Kidney (tissue), 14 donors: ENCODE measurements around the gene CAPZB. TPM values are rescaled to one million over a fixed set of nuclear protein-coding genes. Genes with fewer than 3 reads are reported as not detected.

ENCODE experiments used
- DNase-seq, 5 donors: peaks; one replicate each; pipeline ENCODE4 v3.0.0-alpha.2; 2013 to 2020
- FAIRE-seq: peaks from 2 replicates; lab custom pipeline; 2012; peaks lifted over from hg19 to GRCh38; lab: Jason Lieb, UNC
- H3K27ac ChIP-seq, 2 donors: one replicate each; pipeline ENCODE4 v1.7.0; 2013; ENCODE audit warnings: low read depth in 2 of 2, low read length in 2 of 2, inconsistent platforms in 1 of 2
- H3K27me3 ChIP-seq: one replicate; pipeline ENCODE4 v1.7.1; 2013; ENCODE audit warnings: low read length, inconsistent platforms; ENCODE audit not compliant: control insufficient read depth, insufficient read depth
- H3K36me3 ChIP-seq, 3 donors: one replicate each; pipeline versions ENCODE4 v1.7.0 to v1.7.1; 2013; ENCODE audit warnings: low read length in 3 of 3, control low read depth in 1 of 3, inconsistent platforms in 1 of 3; ENCODE audit not compliant: insufficient read depth in 3 of 3, control insufficient read depth in 2 of 3
- H3K4me1 ChIP-seq, 3 donors: one replicate each; pipeline versions ENCODE4 v1.7.0 to v1.7.1; 2013; ENCODE audit warnings: low read length in 3 of 3, inconsistent platforms in 1 of 3, low read depth in 1 of 3; ENCODE audit not compliant: control insufficient read depth in 2 of 3, insufficient read depth in 2 of 3
- H3K4me3 ChIP-seq, 3 donors: one replicate each; pipeline versions ENCODE4 v1.7.0 to v1.8.1; 2013; ENCODE audit warnings: low read length in 3 of 3, control low read depth in 1 of 3, inconsistent platforms in 1 of 3
- H3K9ac ChIP-seq, 3 donors: one replicate each; pipeline versions ENCODE4 v1.7.0 to v1.7.1; 2013; ENCODE audit warnings: low read length in 3 of 3, control low read depth in 1 of 3, inconsistent platforms in 1 of 3
- H3K9me3 ChIP-seq, 3 donors: one replicate each; pipeline versions ENCODE4 v1.7.0 to v1.7.1; 2013; ENCODE audit warnings: low read length in 3 of 3, control low read depth in 1 of 3, inconsistent platforms in 1 of 3; ENCODE audit not compliant: control insufficient read depth in 2 of 3, insufficient read depth in 1 of 3
- intact Hi-C: fragments of 100-400 bp; cut with DNase I; formaldehyde crosslinking; loops from one replicate; pipeline ENCODE4 v1.11.1; 2022
- polyA plus RNA-seq: library from polyadenylated mRNA; stranded (reverse); fragments of 350-450 nt; fragmentation: Illumina TruSeq; extraction: RNeasy Lipid Tissue Mini Kit (QIAGEN cat#74804); gene quantifications from one replicate; pipeline ENCODE4 v1.2.3, GENCODE V29; 2014; ENCODE audit warnings: low read depth, low replicate concordance; ENCODE audit not compliant: insufficient read depth
- total RNA-seq: library from RNA; stranded (reverse); fragmentation: NEBNext Ultra II Directional; extraction: Animal tissue kit (Norgen Biotek cat#: 25700); gene quantifications from one replicate; pipeline ENCODE4 v1.2.1, GENCODE V29; 2021
- TF ChIP-seq, protein P1 (sequence below): IDR thresholded peaks from 3 replicates; pipeline ENCODE4 v1.5.1; 2012; ENCODE audit warnings: mild to moderate bottlenecking, moderate library complexity, borderline replicate concordance; ENCODE audit not compliant: insufficient read depth; ENCODE audit errors: extremely low read depth
- donor health status: control.
- donor health status: control.
- donor health status: control.
- donor health status: control.
- donor health status: control.
- donor health status: DM: yes; HTN: yes; CAD: no.
- donor health status: Normal renal cell carcinoma (clear cell type).

CAPZB gene
- total and polyA plus RNA-seq, 2 donors from 2014 or later = 253 to 265 TPM

DNA sequence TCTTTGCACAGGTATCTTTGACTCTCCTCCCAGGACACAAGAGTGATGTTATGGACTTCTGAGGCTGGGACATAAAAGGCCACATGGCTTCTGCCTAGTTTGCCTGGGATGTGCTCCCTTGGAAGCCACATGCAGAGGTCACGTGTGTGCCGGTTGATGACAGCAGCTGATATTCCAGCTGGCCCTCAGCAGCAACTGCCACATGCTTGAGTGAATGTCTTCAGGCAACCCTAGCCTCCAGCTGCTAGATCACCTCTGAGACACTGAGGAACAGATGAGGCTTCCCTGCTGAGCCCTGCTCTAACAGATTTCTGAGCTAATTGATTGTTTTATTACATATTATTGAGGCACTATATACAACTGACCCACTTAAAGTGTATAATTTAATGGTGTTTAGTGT, 185.1 kb downstream of the CAPZB start:
- Histone ChIP-seq H3K27me3 (no peaks in the 10 kb centered on the region), H3K4me1 (no peaks in the 10 kb centered on the region), H3K4me3 (no peak overlapping the region), H3K27ac (no peak overlapping the region), H3K9ac (no peak overlapping the region), H3K9me3 (peaks cover 0 to 1% (median under 1%) of the 10 kb centered on the region in 3 donors), H3K36me3 (peaks cover 0 to 19% (median 13%) of the 10 kb centered on the region in 3 donors)
- no peak for DNase-seq
- intact Hi-C loops = no loop called here
- TF ChIP-seq, protein P1, sequence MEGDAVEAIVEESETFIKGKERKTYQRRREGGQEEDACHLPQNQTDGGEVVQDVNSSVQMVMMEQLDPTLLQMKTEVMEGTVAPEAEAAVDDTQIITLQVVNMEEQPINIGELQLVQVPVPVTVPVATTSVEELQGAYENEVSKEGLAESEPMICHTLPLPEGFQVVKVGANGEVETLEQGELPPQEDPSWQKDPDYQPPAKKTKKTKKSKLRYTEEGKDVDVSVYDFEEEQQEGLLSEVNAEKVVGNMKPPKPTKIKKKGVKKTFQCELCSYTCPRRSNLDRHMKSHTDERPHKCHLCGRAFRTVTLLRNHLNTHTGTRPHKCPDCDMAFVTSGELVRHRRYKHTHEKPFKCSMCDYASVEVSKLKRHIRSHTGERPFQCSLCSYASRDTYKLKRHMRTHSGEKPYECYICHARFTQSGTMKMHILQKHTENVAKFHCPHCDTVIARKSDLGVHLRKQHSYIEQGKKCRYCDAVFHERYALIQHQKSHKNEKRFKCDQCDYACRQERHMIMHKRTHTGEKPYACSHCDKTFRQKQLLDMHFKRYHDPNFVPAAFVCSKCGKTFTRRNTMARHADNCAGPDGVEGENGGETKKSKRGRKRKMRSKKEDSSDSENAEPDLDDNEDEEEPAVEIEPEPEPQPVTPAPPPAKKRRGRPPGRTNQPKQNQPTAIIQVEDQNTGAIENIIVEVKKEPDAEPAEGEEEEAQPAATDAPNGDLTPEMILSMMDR = no peak
- no peak for FAIRE-seq

DNA sequence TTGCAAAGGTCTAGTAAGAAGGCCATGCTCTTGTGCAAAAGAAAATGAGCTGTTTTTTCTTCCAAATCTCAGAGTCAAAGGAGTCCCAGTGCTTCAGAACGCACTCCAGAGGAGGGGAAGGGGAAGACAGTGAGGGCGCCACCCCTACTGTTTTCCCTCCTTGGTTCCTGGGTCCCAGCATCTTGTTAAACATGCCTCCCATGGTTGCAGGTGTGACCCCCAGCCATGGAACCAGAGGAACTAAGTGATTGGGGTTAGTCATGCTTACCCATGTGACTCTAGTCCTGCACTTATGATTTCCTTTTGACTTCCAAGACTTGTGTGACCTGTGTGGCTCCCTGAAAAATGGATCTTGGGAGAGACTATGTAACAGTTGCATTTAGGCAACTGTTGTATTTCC, 190.7 kb downstream of the CAPZB start:
- no peak for DNase-seq
- Histone ChIP-seq H3K27ac (no peak overlapping the region), H3K4me1 (peaks cover 0 to 2% (median 0%) of the 10 kb centered on the region in 3 donors), H3K9me3 (peaks cover 0 to 10% (median 8%) of the 10 kb centered on the region in 3 donors), H3K27me3 (no peaks in the 10 kb centered on the region), H3K4me3 (no peak overlapping the region), H3K9ac (no peak overlapping the region), H3K36me3 (peaks cover 0 to 4% (median 0%) of the 10 kb centered on the region in 3 donors)
- TF ChIP-seq, protein P1 = no peak
- intact Hi-C loops = no loop called here
- no peak for FAIRE-seq

DNA sequence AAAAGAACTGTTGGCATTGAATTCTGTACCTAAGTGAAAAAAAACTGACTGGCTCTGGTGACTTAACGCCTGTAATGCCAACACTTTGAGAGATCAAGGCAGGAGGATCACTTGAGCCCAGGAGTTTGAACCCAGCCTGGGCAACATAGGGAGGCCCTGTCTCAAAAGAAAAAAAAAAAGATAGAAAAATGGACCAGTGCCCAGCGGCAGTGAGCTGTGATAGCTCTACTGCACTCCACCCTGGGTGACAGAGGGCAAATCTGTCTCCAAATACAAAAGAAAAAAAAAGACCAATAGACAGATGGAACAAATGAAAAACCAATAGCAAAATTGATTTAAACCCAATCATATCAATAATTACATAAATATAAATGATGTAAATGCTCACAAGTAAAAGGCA, 196.1 kb downstream of the CAPZB start:
- TF ChIP-seq, protein P1 = no peak
- Histone ChIP-seq H3K4me1 (peaks cover 0 to 4% (median 3%) of the 10 kb centered on the region in 3 donors), H3K4me3 (peak overlapping the region in 2 of 3 donors; percentile 62 to 78), H3K27me3 (no peaks in the 10 kb centered on the region), H3K36me3 (no peaks in the 10 kb centered on the region), H3K27ac (peak overlapping the region; percentile 67 to 70), H3K9ac (peak overlapping the region in 1 of 3 donors; percentile 56), H3K9me3 (peaks cover 0 to under 1% (median under 1%) of the 10 kb centered on the region in 3 donors)
- DNase-seq = no peak
- FAIRE-seq = no peak
- intact Hi-C loops = no loop called here

Other genes starting within 250 kb of the CAPZB start
- gene EMC1, start 234.0 kb downstream of the CAPZB start, total RNA-seq = 42.0 TPM
- 14.7 TPM for gene EMC1, start 234.0 kb downstream of the CAPZB start, polyA plus RNA-seq
- gene MRTO4, start 233.7 kb downstream of the CAPZB start, total RNA-seq = 24.5 TPM
- gene MRTO4, start 233.7 kb downstream of the CAPZB start, polyA plus RNA-seq = 18.6 TPM
- gene AKR7A3, start 196.8 kb downstream of the CAPZB start, total RNA-seq = 6.2 TPM
- gene AKR7A3, start 196.8 kb downstream of the CAPZB start, polyA plus RNA-seq = 108 TPM
- 53.1 TPM for gene AKR7A2, start 173.4 kb downstream of the CAPZB start, total RNA-seq
- gene AKR7A2, start 173.4 kb downstream of the CAPZB start, polyA plus RNA-seq = 139 TPM
- gene SLC66A1, start 173.2 kb downstream of the CAPZB start, total RNA-seq = 12.2 TPM
- gene SLC66A1, start 173.2 kb downstream of the CAPZB start, polyA plus RNA-seq = 14.7 TPM
- 141 TPM for gene NBL1, start 158.8 kb upstream of the CAPZB start, total RNA-seq
- gene NBL1, start 158.8 kb upstream of the CAPZB start, polyA plus RNA-seq = 47.4 TPM
- not detected for gene HTR6, start 179.3 kb upstream of the CAPZB start, total RNA-seq
- not detected for gene HTR6, start 179.3 kb upstream of the CAPZB start, polyA plus RNA-seq